Spleen (tissue), 7 donors: ENCODE measurements around the gene DDX54.

Source experiments
- POLR2A ChIP-seq, 3 donors: fragments of 450-650 bp; IDR thresholded peaks; one replicate each; pipeline ENCODE4 v1.5.1; 2017; ENCODE audit warnings: antibody characterized with exemption in 3 of 3, mild to moderate bottlenecking in 1 of 3
- POLR2AphosphoS5 ChIP-seq, 3 donors: sonication (generic); formaldehyde crosslinking; IDR thresholded peaks; one replicate each; pipeline ENCODE4 v1.5.1; 2017; ENCODE audit warnings: antibody characterized with exemption in 3 of 3
- TF ChIP-seq, protein P1 (sequence below), 11 experiments: fragments of 200-600 bp in 7 of 11; fragments of 450-650 bp in 4 of 11; sonication (generic) in 4 of 11; IDR thresholded peaks in 8 of 11; conservative IDR thresholded peaks in 3 of 11; 1 replicate in 7 of 11; 2 replicates in 4 of 11; pipeline versions ENCODE4 v1.4.0 to v1.8.0; 2016 to 2021; ENCODE audit warnings: antibody characterized with exemption in 11 of 11, inconsistent platforms in 4 of 11, mild to moderate bottlenecking in 1 of 11
- donor health status: DM: no; HTN: no; CAD: no; lungs with moderate emphysema.
- donor health status: DM: no; HTN: no; CAD: no.
- donor health status: DM: no; HTN: no; CAD: no.

GRCh38 chr12:113136128-113136989, 48.9 kb downstream of the DDX54 start:
- TF ChIP-seq, protein P1, sequence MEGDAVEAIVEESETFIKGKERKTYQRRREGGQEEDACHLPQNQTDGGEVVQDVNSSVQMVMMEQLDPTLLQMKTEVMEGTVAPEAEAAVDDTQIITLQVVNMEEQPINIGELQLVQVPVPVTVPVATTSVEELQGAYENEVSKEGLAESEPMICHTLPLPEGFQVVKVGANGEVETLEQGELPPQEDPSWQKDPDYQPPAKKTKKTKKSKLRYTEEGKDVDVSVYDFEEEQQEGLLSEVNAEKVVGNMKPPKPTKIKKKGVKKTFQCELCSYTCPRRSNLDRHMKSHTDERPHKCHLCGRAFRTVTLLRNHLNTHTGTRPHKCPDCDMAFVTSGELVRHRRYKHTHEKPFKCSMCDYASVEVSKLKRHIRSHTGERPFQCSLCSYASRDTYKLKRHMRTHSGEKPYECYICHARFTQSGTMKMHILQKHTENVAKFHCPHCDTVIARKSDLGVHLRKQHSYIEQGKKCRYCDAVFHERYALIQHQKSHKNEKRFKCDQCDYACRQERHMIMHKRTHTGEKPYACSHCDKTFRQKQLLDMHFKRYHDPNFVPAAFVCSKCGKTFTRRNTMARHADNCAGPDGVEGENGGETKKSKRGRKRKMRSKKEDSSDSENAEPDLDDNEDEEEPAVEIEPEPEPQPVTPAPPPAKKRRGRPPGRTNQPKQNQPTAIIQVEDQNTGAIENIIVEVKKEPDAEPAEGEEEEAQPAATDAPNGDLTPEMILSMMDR (IDR thresholded peaks at IDR 0.05 in 8 of 11, conservative IDR thresholded peaks at IDR 0.05 in 3 of 11): no peak
- no peak for TF ChIP-seq POLR2A (IDR thresholded peaks at IDR 0.05)
- no peak for TF ChIP-seq POLR2AphosphoS5 (IDR thresholded peaks at IDR 0.05)
